Endothelial cell of umbilical vein (primary cell): ENCODE data around the gene FZD1.

Experiments used
- EZH2 ChIP-seq: IDR thresholded peaks from 2 replicates; pipeline ENCODE4 v1.6.1; 2012; ENCODE audit warnings: borderline replicate concordance, low read depth, mild to moderate bottlenecking, moderate library complexity, low read length, inconsistent platforms; ENCODE audit not compliant: severe bottlenecking
- JUN ChIP-seq: IDR thresholded peaks from 2 replicates; pipeline ENCODE4 v1.6.1; 2011; ENCODE audit warnings: borderline replicate concordance, low read depth; ENCODE audit not compliant: insufficient read length, insufficient read depth
- POLR2A ChIP-seq: IDR thresholded peaks from 2 replicates; pipeline ENCODE4 v1.6.1; 2012; ENCODE audit warnings: low read depth, mild to moderate bottlenecking, control low read depth, low read length
- POLR2AphosphoS5 ChIP-seq: IDR thresholded peaks from 2 replicates; pipeline ENCODE4 v1.6.1; 2012; ENCODE audit warnings: low read depth, mild to moderate bottlenecking, control low read depth, low read length, moderate library complexity; ENCODE audit not compliant: insufficient read depth
- TF ChIP-seq, protein P1 (sequence below), 2 donors: IDR thresholded peaks; 1 replicate in 1 of 2; 2 replicates in 1 of 2; pipeline ENCODE4 v1.5.1; 2011; ENCODE audit warnings: low read length in 2 of 2, mild to moderate bottlenecking in 2 of 2, moderate library complexity in 2 of 2, control low read depth in 1 of 2, inconsistent platforms in 1 of 2, low read depth in 1 of 2; ENCODE audit not compliant: insufficient read depth in 1 of 2; ENCODE audit errors: extremely low read depth in 1 of 2

DNA sequence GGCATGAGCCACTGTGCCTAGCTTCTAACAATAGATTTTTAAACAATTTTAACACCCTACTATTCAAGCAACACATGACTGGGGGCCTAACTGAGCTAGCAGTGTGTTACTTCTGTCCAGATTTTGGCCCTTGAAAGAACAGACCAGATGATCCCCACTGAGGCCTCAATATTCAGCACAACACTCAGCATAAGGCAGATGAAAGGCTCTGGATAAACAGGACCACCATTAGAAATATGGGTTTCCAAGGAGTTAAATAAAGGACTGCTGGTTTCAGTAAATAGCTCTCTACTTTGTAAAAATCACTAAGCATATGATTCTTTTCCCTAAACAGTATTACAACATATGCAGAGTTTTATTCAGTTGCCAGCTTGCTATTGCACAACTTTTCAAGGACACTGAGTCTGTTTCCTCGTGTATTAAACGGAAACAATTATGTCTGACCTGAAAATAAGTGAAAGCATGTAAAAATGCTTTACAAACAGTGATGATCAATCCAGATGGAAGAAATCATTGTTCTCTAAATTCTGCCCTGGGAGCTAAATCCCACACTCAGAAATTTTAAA, 23.8 kb upstream of the FZD1 start:
- TF ChIP-seq, protein P1, sequence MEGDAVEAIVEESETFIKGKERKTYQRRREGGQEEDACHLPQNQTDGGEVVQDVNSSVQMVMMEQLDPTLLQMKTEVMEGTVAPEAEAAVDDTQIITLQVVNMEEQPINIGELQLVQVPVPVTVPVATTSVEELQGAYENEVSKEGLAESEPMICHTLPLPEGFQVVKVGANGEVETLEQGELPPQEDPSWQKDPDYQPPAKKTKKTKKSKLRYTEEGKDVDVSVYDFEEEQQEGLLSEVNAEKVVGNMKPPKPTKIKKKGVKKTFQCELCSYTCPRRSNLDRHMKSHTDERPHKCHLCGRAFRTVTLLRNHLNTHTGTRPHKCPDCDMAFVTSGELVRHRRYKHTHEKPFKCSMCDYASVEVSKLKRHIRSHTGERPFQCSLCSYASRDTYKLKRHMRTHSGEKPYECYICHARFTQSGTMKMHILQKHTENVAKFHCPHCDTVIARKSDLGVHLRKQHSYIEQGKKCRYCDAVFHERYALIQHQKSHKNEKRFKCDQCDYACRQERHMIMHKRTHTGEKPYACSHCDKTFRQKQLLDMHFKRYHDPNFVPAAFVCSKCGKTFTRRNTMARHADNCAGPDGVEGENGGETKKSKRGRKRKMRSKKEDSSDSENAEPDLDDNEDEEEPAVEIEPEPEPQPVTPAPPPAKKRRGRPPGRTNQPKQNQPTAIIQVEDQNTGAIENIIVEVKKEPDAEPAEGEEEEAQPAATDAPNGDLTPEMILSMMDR (IDR thresholded peaks at IDR 0.05; ENCODE audit: extremely low read depth in 1 of 2, insufficient read depth in 1 of 2, low read depth in 1 of 2, low read length in 2 of 2) = no peak
- TF ChIP-seq EZH2 (no peak), POLR2A (no peak), POLR2AphosphoS5 (no peak), JUN (no peak)
